Measurements from ENCODE around the gene RPL19. TPM values are rescaled to one million over a fixed set of nuclear protein-coding genes. Genes with fewer than 3 reads are reported as not detected.

Gene RPL19
- total and polyA plus RNA-seq, 11 donors = 836 to 2,599 (median 1,138) TPM

DNA sequence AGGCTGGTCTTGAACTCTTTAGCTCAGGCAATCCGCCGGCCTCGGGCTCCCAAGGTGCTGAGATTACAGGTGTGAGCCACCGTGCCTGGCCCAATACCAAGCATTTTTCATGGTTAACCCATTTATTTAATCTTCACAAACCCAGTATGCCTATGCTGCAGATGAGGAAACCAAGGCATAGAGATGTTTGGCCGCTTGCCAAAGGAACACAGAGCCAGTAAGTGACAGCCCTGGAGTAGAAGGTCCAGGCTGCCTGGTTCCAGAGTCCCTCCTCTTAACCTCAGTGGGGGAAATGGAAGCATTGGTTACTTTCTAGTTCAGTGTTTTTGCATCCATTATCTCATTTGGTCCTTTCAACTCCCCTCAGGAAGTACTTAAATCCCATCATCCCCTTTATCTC lies 18.8 kb upstream of the RPL19 start:
- Histone ChIP-seq H3K36me3 (peaks cover 0 to 74% (median 30%) of the 10 kb centered on the region in 9 donors), H3K27ac (no peak overlapping the region), H3K9me3 (no peaks in the 10 kb centered on the region), H3K27me3 (no peaks in the 10 kb centered on the region), H3K4me3 (no peak overlapping the region), H3K4me1 (no peaks in the 10 kb centered on the region)
- DNase-seq (no peak), ATAC-seq (no peak)
- intact Hi-C loops (cut with DNase I) = loop anchor here in 1 of 10 donors (10.0 kb wide), 1 partner anchor 53 kb away; no protein-coding TSS in a partner anchor
- WGBS, 4 donors = 90 to 97% (median 93%) methylated on average over 5 of the region's 5 CpGs
- TF ChIP-seq POLR2A (IDR thresholded peaks at IDR 0.05) (no peak), CTCF (IDR thresholded peaks at IDR 0.05) (no peak)

DNA sequence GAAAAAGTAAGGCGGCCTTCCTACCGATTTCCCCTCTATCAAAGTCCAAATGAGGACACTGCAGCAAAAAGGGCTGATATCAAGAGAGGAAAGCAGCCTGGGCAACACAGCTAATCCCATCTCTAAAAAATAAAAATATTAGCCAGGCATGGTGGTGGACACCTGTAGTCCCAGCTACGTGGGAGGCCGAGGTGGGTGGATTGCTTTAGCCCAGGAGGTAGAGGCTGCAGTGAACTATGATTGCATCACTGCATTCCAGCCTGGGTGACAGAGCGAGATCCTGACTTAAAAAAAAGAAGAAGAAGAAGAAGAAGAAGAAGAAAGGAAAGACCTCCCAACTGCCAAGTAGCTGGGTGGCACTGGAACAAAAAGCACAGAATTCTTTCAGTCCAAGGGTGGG lies 17.0 kb upstream of the RPL19 start:
- H3K4me3 ChIP-seq = no peak overlapping the region
- H3K4me1 ChIP-seq = no peaks in the 10 kb centered on the region
- TF ChIP-seq POLR2A (IDR thresholded peaks at IDR 0.05) = no peak
- TF ChIP-seq CTCF (IDR thresholded peaks at IDR 0.05) = no peak
- H3K27ac ChIP-seq = no peak overlapping the region
- no peak for DNase-seq
- H3K9me3 ChIP-seq = no peaks in the 10 kb centered on the region
- peaks cover 0 to 82% (median 35%) of the 10 kb centered on the region in 9 donors for H3K36me3 ChIP-seq
- ATAC-seq = no peak
- no peaks in the 10 kb centered on the region for H3K27me3 ChIP-seq
- WGBS, 4 donors = 85 to 96% (median 95%) methylated on average over 5 of the region's 5 CpGs
- intact Hi-C loops (cut with DNase I) = loop anchor here in 1 of 10 donors (10.0 kb wide), 1 partner anchor 52 kb away; no protein-coding TSS in a partner anchor

DNA sequence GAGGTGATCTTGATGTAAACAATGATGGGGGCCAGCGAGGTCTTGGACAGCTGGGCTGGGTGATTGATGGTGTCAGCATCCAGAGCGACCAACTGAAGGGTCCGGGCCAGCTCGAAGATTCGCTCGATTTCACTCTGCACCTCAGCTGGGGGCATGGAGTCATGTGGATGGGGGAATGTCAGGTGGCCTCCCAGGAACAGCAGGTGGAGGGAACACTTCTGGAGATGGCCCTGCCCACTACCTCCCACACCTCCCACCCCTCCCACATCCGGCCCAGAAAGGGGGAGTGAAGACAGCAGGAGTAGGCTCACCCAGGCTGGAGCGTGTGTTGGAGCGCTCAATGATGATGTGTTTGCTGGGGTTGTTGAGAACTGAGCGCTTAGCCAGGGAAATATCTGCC lies 16.4 kb upstream of the RPL19 start:
- no peaks in the 10 kb centered on the region for H3K9me3 ChIP-seq
- no peak overlapping the region for H3K27ac ChIP-seq
- intact Hi-C loops (cut with DNase I) = loop anchor here in 1 of 10 donors (10.0 kb wide), 1 partner anchor 51 kb away; no protein-coding TSS in a partner anchor
- DNase-seq (no peak), ATAC-seq (no peak)
- H3K36me3 ChIP-seq = peaks cover 0 to 84% (median 41%) of the 10 kb centered on the region in 9 donors
- no peak overlapping the region for H3K4me3 ChIP-seq
- TF ChIP-seq CTCF (IDR thresholded peaks at IDR 0.05) (no peak), POLR2A (IDR thresholded peaks at IDR 0.05) (no peak)
- WGBS, 4 donors = 85 to 100% (median 93%) methylated on average over 8 to 10 of the region's 10 CpGs
- no peaks in the 10 kb centered on the region for H3K27me3 ChIP-seq
- no peaks in the 10 kb centered on the region for H3K4me1 ChIP-seq

DNA sequence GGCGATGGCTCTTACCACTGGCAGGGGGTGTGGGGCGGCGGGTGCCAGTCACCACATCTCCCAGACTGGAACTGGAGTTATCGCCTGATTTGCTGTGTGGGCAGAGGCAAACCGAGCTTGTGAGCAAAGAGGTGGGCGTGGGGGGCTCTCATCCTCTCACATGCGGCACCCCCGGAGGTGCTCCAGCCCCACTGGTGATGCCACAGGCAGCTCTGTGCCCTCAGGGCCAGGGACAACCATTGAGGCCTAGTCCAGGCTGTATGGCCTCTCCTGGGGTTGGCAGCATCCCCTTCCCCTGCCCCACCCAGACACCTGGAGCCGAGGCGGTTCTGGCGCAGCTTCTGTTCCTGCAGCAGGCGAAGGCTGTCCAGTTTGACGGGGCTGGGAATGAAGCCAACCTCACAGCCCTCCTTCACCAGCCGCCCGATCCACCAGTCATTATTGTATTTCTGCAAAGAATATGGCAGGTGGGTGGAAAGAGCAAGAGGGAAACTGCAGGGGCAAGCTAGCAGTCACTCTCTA lies 13.5 kb upstream of the RPL19 start:
- TF ChIP-seq CTCF (IDR thresholded peaks at IDR 0.05) = no peak
- no peak for TF ChIP-seq POLR2A (IDR thresholded peaks at IDR 0.05)
- H3K36me3 ChIP-seq = peaks cover 0 to 95% (median 52%) of the 10 kb centered on the region in 9 donors
- no peaks in the 10 kb centered on the region for H3K27me3 ChIP-seq
- H3K4me1 ChIP-seq = no peaks in the 10 kb centered on the region
- WGBS, 4 donors = 88 to 95% (median 92%) methylated on average over 13 to 15 of the region's 15 CpGs
- no peaks in the 10 kb centered on the region for H3K9me3 ChIP-seq
- H3K27ac ChIP-seq = no peak overlapping the region
- intact Hi-C loops (cut with DNase I) = loop anchor here in 1 of 10 donors (10.0 kb wide), 1 partner anchor 48 kb away; no protein-coding TSS in a partner anchor
- ATAC-seq (no peak), DNase-seq (no peak)
- no peak overlapping the region for H3K4me3 ChIP-seq
